Endometrium (tissue), 2 donors: ENCODE data around the gene TRIM66.

ENCODE experiments used
- FAIRE-seq: peaks from 2 replicates; lab custom pipeline; 2012; peaks lifted over from hg19 to GRCh38; lab: Jason Lieb, UNC
- donor health status: control.
- donor health status: control.

Gene TRIM66, protein sequence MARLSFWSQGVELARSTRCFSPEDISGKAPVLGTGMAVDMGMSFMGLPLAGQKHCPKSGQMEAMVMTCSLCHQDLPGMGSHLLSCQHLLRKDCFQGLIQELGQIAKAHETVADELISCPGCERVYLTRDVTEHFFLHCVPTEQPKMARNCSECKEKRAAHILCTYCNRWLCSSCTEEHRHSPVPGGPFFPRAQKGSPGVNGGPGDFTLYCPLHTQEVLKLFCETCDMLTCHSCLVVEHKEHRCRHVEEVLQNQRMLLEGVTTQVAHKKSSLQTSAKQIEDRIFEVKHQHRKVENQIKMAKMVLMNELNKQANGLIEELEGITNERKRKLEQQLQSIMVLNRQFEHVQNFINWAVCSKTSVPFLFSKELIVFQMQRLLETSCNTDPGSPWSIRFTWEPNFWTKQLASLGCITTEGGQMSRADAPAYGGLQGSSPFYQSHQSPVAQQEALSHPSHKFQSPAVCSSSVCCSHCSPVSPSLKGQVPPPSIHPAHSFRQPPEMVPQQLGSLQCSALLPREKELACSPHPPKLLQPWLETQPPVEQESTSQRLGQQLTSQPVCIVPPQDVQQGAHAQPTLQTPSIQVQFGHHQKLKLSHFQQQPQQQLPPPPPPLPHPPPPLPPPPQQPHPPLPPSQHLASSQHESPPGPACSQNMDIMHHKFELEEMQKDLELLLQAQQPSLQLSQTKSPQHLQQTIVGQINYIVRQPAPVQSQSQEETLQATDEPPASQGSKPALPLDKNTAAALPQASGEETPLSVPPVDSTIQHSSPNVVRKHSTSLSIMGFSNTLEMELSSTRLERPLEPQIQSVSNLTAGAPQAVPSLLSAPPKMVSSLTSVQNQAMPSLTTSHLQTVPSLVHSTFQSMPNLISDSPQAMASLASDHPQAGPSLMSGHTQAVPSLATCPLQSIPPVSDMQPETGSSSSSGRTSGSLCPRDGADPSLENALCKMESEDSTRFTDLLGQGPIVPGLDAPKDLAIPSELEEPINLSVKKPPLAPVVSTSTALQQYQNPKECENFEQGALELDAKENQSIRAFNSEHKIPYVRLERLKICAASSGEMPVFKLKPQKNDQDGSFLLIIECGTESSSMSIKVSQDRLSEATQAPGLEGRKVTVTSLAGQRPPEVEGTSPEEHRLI (N-terminal part only)

DNA sequence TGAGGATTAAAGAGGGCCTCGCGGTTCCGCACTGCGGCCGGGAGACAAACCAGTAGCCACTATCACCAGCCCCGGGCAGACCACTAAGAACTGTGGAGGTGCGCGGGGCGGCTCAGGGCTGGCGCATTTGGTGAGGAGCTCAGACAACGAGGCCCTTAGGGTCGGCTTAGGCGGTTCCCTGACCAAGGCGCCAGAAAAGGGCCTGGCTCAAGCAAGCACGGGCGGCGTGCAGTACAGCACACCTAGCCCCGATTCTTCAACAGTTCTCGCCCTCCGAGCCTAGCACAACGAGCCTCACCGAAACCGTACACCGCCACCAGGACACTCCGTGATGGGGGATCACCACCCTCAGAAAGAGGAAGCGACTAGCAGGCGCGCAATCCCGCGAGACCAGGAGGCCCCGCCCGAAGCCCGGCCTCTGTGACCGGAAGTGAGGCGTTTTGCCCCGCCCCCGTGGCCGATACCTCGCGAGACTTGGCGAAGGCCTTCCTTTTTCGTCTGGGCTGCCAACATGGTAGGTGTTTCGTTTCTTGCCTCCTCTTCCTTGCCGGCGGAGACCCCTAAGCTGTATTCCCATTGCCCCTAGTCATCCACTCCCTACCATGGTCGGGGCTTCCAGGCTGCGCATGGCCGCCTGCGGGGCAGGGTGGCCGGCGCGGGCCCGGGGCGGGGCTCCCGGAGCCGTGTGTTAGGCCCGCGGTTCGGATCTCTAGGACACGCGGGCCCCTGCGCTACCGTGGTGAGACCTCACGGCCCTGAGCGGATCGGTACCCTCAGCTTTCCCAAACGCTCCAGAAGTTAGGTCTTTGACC is at the start of gene TRIM66, which contains the start of gene RPL27A:
Gene TRIM66, minus strand, starts transcription at position 363 of the 812 bp plus-strand sequence. CDS start 10,391 bp downstream, outside the sequence.
Gene RPL27A, plus strand, starts transcription at position 490 of the 812 bp plus-strand sequence. Its CDS starts 22 bp downstream, at position 512.
- FAIRE-seq = peak; percentile 59

DNA sequence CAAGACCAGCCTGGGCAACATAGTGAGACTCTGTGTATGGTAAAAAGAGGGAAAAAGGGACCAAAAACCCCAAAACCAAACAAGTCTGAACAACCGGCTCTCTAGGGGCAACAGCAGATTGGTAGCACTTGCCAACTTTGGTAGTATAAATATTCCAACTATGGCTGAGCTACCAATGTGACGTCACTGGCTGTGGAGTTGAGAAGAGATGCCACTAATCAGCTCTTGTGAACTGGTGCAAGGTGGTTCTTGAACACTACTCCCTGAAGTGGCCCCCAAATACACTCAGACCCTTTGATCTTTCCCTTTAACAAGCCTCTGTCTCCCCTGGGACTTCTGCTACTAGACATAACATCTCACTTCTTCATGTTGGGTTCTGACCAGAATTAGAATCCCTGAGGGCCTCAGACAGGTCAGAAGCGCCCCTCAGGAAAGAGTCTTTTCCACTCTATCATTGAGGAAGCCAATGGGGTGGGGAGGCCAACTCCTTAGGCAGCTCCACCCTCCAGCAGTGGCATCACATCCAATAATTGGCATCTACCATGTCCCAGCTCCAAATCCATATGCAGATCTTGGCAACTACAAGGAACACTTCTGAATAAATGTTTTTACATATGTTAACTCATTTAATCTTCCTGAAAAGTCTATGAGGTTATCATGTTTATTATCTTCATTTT is 49.3 kb upstream of the TRIM66 start:
- FAIRE-seq = no peak

DNA sequence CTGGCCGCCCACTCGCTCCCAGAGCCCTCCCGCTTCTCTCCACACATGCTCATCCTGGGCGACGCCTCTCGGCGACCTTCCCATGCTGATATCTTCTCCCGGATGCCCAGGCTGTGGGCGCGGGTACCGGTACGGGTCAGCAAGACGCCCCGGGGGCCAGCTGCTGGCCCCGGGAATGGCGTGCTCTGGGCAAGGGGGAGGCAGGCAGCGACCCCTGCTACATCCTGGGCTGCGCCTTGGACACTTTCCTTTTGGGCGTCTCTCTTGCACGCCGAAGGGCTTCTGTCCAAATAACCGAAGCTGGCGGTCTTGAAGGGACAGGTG is 48.2 kb upstream of the TRIM66 start:
- FAIRE-seq = no peak

DNA sequence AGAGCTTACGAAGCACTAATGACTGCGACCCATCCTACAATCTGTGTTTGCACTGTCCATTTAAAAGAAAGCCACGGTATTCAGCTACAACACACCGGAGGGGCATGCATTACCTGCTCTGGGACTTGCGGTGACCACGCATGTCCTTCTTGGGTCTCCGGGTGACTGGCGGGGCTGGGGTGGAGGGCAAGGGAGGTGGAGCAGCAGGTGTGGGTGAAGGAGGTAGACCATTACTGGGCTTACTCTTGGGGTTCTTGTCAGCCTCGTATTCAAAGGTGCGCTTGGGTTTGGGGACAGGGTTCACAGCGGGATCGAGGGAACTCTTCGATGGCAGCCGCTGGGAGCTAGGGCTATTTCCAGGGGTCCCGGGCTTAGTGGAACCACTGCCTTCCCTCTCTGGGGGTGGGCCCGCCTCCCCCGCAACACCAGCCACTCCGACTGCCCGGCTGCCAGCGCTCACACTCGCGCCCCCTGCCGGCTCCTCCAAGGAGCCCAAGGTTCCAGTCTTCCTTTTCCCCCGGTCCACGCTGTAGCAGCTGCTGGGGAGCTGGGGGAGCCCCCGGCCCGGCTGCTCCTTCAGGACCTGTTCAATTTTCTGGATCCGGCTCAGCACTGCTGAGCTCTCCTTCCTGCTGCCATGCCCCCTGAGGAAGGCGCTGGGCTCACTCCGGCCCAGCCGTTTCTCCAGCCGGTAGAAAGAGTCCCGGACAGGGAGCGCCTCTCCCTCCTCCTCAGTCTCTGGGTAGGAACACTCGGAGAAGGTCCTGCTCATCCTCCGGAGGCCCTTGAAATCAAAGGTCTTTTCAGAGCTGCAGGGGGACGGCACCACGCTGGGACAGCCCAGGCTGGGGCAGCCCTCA is 47.6 kb upstream of the TRIM66 start:
- FAIRE-seq = no peak

DNA sequence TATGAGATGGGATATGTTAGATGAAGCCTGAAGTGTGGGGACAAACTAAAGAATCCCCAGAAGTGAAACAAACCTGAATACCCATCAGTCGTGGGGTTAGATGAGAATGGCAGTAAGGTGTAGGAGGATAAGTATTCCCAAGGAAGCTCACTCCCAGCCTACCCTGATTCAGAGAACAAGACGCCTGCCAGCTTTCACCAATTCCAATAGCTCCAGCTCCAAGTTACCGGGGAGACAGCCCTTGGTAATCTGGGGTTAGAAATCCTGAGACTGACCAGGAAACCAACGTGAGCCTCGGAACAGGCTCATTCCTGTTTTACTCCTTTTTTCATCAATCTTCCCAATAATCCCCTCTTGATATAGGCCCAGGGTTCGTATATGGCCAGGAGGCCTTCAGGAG is 46.6 kb upstream of the TRIM66 start:
- no peak for FAIRE-seq

DNA sequence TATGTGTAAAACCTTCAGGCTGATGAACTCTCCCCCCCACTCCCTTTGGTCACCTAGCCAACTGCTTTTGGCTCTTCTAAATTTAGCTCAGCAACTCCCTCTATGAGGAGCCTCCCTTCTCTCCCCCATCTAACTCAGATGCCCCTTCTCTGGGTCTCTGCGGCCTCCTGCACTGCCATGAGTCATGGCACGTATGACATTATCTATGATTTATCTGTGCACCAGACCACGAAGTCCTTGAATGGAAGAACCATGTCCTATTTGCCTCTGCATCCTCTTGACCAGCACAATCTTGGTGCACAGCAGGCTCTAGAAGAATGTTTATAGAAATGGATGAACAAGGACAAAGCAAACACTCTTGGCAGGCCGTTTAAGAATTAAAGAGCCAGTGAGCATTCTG is 46.1 kb upstream of the TRIM66 start:
- FAIRE-seq = no peak

DNA sequence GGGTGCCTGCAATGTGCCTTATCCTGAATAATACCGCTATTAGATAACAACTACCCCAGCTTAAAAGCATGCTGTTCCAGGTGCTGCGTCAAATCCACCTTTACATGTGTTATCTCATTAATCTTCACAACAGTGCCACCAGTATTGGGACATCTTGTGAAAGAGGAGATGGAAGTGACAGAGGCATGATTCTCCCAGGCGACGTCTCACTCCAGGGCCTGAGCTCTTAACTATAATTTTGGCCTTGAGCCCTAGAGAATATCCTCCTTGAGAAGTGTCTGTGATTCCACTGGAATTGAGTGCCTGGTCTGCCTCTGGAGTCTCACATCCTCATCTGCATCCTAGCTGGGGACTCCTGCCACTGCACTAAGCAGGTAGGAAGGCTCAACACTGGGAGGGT is 43.9 kb upstream of the TRIM66 start:
- no peak for FAIRE-seq

DNA sequence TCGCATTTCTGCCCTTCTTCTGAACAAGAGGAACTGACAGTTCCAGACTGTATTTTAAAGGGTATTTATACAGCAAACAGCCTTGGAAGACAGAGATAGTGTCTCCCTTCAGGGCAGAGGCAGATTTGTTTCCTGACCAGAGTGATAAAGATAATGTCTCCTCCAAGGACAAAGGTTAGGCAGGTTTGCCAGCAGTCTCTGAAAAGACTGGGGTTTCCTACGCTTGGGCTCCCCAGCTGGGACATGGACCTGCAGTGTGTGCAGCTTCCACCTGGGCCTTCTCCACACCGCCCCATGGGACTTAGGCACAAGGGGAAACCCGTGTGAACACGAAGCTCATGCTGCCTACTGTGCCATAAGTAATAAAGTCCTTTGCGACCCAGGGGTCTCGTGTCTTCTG is 42.2 kb upstream of the TRIM66 start:
- FAIRE-seq = no peak

DNA sequence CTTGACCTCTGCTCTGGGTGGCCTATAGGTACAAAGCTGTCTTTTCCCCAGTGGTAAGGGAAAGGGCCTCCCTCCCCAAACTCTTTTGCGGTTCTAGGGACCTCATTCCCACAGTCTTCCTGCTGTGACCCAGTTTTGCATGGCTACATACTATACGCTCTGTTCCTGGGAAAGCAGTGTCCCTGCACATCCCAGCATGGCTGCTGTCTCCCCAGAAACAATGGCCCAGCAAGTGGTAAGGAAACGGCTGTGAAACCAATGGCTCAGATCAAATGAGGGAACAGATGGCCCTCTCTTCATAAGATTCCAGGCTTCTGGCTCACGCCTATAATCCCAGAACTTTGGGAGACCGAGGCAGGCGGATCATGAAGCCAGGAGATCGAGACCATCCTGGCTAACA is 41.2 kb upstream of the TRIM66 start:
- no peak for FAIRE-seq

DNA sequence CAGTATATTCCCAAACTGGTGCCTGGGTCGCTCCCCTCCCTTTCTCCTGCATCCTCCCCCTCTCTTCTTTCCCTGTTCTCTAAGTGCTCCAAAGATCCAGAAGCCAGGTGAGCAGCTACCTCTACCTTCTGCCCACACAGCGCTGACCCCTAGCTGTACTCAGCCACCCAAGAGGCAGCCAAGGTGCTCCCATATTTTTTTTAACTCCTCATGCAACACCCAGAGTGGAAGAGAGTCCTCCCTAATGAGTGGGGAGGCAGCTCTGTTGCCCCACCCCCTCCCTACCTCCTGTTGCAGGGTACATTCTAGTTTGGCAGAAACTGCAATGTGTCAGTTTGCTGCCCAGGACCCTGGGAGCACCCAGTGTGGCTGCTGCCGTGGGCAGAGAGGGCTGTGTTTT is 40.3 kb upstream of the TRIM66 start:
- FAIRE-seq = no peak

DNA sequence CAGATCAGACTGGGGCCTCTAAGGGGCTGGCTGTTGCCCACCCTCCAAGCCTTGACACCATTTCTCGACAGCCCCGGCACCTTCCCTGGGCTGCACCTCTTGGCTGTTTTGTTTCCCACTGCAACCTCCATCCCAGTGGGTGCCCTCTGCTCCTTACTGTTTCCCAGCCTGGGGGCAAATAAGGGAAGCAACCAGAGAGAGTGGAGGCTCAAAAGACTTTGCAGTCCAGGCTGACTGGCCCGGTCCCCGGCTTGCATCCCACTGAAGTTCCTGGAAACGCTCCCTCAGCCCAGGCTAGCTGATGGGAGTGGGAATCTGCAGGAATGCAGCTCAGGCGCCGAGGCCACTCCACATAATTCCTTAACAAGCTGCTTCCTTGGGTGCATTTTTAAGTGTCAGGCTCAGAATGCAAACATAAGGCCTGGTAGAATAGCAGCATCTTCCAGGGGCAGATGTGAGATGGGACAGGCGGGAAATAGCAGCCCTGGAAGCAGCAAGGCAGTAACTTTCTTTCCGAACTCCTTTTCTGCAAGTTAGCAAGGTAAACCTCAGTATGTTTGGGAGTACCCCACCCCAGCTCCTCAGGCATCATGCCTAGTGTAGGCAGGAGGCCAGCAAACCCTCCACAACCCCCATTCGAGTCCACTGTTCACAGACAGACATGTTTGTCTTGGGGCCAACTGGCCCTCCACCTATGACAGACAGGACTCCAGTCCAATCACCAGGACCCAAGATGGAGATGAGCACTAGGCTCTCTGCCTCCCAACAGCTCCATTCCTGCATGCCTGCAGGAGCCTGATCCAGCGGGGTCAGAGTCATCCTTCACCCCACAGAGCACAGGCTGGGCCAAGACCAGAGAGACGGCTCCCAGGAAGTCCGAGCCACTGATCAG is 39.4 kb upstream of the TRIM66 start:
- FAIRE-seq = no peak

DNA sequence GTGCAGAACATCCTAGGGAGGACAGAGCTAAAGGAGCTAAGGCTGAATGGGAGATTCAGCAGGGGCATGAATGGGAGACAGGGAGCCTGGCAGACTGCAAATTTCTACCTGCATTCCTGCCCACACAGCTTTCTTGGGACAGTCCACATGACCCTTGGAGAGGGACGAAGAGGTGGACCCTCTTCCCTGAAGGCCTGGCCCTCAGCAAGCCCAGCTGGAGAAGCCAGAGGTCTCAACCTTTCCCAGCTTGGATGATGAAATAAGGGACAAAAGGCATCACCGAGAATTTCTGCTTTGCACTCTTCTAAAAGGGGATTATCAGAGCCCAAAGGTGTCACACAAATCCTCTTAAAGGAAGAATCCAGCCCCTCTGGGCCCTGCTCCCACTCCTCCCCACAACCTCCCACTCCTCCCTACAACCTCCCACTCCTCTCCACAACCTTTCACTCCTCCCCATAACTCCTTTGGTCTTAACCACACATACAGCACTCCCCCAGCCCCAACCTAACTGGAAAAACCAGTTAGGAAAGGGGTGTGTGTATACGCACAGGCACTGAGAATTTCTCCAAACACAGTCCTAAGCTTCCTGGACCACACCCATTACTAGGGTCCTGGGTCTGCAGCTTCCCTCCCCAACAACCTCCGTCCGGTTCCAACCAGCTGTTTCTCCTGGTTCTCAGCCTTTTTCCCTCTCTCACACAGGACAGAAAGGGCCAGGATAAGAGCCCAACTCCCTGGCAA is 38.6 kb upstream of the TRIM66 start:
- FAIRE-seq = no peak

DNA sequence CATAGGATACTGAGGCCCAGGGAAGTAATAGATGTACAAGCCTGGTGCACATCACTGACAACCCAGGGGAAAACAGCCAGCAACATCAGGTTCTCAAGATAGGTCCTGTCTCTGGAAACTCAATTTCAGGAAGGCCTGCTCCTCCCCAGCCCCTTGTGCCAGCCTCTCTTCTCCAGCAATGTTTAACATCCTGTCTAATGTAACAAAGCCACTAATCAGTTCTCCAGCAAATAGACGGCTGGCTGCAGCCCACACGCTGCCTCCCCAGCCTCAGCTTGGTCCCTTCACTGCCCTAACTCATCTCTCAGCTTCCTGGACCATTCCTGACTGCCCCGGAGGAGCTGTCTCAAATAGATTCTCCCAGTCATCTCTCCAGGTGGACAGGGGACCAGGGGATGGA is 37.9 kb upstream of the TRIM66 start:
- no peak for FAIRE-seq

DNA sequence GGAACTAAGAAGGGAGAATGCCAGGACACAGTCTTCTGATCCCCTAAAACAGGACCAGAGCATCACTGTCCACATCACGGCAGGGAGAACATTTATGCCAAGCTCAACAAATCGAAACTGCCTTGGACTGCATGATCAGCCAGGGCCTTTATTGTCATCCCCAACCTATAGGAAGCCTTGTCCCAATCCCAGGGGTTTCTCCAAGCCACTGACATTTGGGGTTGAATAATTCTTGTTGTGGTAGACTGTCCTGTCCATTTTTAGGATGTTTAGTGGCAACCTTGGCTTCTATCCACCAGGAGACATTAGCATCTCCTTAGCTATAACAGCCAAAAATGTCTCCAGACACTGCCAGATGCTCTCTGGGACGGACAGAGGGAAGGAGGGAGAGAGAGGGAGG is 37.3 kb upstream of the TRIM66 start:
- FAIRE-seq = no peak

DNA sequence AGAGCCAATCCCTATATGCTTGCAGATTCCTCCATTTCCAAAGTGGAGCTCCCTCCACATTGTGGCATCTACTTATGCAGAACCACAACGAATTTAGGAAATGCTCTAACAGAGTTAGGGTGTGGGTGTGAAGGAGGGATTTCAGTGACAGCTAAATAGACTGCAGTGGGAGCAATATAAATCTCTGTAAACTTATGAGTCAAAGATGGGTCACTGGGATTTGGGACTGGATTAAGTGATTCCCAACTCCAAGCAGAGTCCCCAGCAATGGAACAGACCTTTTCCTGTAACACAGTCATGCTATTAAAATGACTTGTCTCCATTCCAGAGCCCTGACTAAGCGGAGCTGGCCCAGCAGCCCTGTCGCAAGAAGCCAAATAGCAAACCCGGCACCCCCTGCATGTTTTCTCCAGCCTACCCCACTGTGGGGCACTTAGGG is 36.8 kb upstream of the TRIM66 start:
- FAIRE-seq = no peak

DNA sequence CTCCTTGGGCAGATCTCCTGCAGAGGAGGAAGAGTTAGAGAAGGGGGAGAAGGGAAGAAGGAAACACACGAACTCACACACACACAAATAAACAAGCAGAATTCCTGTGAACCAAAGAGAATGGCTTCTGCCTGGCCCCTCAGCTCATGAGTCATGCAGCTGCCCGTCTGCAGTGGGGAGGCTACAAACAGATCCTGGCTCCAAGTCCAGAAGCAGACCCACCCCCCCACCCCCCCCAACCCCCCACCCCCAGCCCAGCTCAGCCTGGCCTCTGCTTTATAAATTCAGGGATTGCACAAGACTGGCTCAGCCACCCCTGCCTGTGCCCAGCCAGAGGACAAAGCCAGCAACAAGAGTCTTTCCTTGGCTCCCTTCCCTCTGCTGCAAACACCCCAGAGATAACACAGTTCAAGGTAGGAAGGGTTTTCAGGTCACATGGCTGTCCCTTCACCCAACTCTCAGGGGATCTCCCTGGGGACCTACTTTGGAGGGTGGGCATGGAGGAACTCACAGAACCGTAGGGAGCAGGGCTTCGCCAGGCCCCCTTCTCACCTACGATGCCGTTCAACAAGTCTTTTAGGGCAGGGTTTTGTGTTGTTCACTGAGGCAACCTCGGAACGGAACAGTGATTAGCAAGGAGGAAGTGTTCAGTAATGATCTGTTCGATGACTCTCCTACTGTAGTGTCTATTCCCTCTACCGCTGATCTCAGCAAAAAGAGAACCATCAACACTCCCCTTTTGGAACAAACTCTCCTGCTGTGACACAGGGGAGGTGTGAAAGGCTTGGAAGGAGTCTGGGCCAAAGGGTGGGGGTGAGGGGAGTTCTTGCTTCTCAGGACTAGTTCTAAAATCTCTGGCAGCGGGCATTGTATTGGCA is 35.6 kb upstream of the TRIM66 start:
- FAIRE-seq = no peak

DNA sequence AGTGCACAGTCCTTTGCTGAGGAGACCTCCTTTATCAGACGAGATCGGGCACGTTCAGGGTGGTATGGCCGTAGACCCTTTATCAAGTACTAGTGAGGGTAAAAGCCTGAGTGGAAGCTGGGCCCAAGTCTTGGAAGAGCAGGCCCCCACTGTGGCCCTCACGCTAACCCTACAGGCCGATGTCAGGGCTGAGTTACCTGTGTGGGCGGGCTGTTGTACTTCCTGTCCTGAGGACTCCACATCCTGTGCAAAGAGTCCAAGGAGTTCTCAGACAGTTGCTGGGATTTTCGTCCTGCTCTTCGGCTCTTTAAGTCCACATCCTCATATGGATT is 35.0 kb upstream of the TRIM66 start:
- no peak for FAIRE-seq

DNA sequence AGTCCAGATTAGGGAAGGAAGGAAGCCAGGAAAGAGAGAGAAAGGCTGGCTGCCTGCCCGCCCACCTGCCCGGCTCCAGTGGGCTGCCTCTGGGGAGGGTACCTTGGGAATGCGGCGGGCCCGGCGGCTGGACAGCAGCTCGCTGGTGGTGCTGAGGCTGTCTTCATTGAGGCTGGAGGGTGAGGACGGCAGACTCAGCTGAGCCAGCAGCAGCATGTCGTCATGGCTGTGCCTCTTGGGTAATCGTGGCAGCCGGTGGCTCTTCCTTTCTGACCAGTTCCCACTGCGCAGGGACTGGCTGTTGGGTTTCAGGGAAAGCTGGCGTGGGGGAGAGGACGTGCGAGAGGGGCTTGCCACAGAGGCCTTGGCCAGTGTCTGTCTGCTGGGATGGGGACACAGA is 33.0 kb upstream of the TRIM66 start:
- FAIRE-seq = no peak
